Keratinocyte (primary cell): ENCODE measurements around the gene OR11G2. TPM values are rescaled to one million over a fixed set of nuclear protein-coding genes. Genes with fewer than 3 reads are reported as not detected.

Experiments used
- DNase-seq: peaks from one replicate; pipeline ENCODE4 v3.0.0-alpha.2; 2011; ENCODE audit warnings: low read depth, missing footprints, low spot score
- FAIRE-seq: peaks from 2 replicates; lab custom pipeline; 2011; peaks lifted over from hg19 to GRCh38; lab: Jason Lieb, UNC
- H2AFZ ChIP-seq: 2 replicates; pipeline ENCODE4 v1.6.0; 2012; ENCODE audit warnings: low read length, control low read depth, inconsistent platforms; ENCODE audit not compliant: control insufficient read depth
- H3K27ac ChIP-seq: 2 replicates; pipeline ENCODE4 v1.5.1; 2011; ENCODE audit warnings: low read length; ENCODE audit not compliant: control insufficient read depth, insufficient read depth
- H3K27me3 ChIP-seq: 3 replicates; pipeline ENCODE4 v1.6.0; 2011; ENCODE audit warnings: low read length; ENCODE audit not compliant: control insufficient read depth, insufficient read depth; ENCODE audit errors: extremely low read depth
- H3K36me3 ChIP-seq, 2 experiments: 2 replicates in 1 of 2; 3 replicates in 1 of 2; pipeline ENCODE4 v1.5.1; 2011; ENCODE audit warnings: low read length in 2 of 2, mild to moderate bottlenecking in 1 of 2; ENCODE audit not compliant: control insufficient read depth in 2 of 2, insufficient read depth in 2 of 2; ENCODE audit errors: extremely low read depth in 1 of 2
- H3K4me1 ChIP-seq: 3 replicates; pipeline ENCODE4 v1.5.1; 2011; ENCODE audit warnings: low read length; ENCODE audit not compliant: control insufficient read depth, insufficient read depth; ENCODE audit errors: extremely low read depth
- H3K4me2 ChIP-seq: 3 replicates; pipeline ENCODE4 v1.6.0; 2011; ENCODE audit warnings: low read depth, low read length; ENCODE audit not compliant: control insufficient read depth, insufficient read depth; ENCODE audit errors: extremely low read depth
- H3K4me3 ChIP-seq, 3 experiments: fragments of 200-600 bp in 1 of 3; sonication (generic) in 1 of 3; 2 replicates in 2 of 3; 3 replicates in 1 of 3; pipeline ENCODE4 v1.5.1; 2011 to 2016; ENCODE audit warnings: low read length in 3 of 3, mild to moderate bottlenecking in 3 of 3, control low read depth in 2 of 3, inconsistent platforms in 1 of 3, low read depth in 1 of 3, mixed read lengths in 1 of 3, mixed run types in 1 of 3, moderate library complexity in 1 of 3; ENCODE audit not compliant: control insufficient read depth in 2 of 3, insufficient read depth in 2 of 3; ENCODE audit errors: extremely low read depth in 1 of 3
- H3K79me2 ChIP-seq: 2 replicates; pipeline ENCODE4 v1.6.0; 2012; ENCODE audit warnings: low read length; ENCODE audit not compliant: control insufficient read depth, insufficient read depth
- H3K9ac ChIP-seq: 3 replicates; pipeline ENCODE4 v1.6.0; 2011; ENCODE audit warnings: low read length; ENCODE audit not compliant: control insufficient read depth, insufficient read depth; ENCODE audit errors: extremely low read depth
- H3K9me1 ChIP-seq: 3 replicates; pipeline ENCODE4 v1.6.0; 2011; ENCODE audit warnings: low read length; ENCODE audit not compliant: control insufficient read depth, insufficient read depth; ENCODE audit errors: extremely low read depth
- H3K9me3 ChIP-seq: 2 replicates; pipeline ENCODE4 v1.5.1; 2012; ENCODE audit warnings: low read depth, low read length; ENCODE audit not compliant: control insufficient read depth
- H4K20me1 ChIP-seq: 3 replicates; pipeline ENCODE4 v1.6.0; 2011; ENCODE audit warnings: low read length; ENCODE audit not compliant: control insufficient read depth, insufficient read depth; ENCODE audit errors: extremely low read depth
- CTCF ChIP-seq, 3 experiments: IDR thresholded peaks in 1 of 3; conservative IDR thresholded peaks in 1 of 3; optimal IDR thresholded peaks in 1 of 3; 2 replicates in 2 of 3; 3 replicates in 1 of 3; pipeline versions ENCODE3 to v1.5.1; 2011; ENCODE audit warnings: low read length in 3 of 3, mild to moderate bottlenecking in 3 of 3, moderate library complexity in 2 of 3, control low read depth in 1 of 3, inconsistent platforms in 1 of 3; ENCODE audit not compliant: insufficient read depth in 2 of 3; ENCODE audit errors: extremely low read depth in 1 of 3
- EZH2 ChIP-seq: IDR thresholded peaks from one replicate; pipeline ENCODE4 v1.6.1; 2012; ENCODE audit warnings: inconsistent platforms, mild to moderate bottlenecking, low read length, moderate library complexity
- dilution Hi-C: fragments of 300-500 bp; cut with MboI; formaldehyde crosslinking; loops from one replicate; pipeline ENCODE4 v1.7.0; 2020; ENCODE audit warnings: low sequenced_read_pairs; ENCODE audit not compliant: extremely low pct_ligation_motif_present
- polyA plus RNA-seq, 5 experiments: library from polyadenylated mRNA; depleted of rRNA in 3 of 5; stranded (reverse) in 3 of 5; stranded (forward) in 1 of 5; unstranded in 1 of 5; fragments of >200 nt; gene quantifications; 1 replicate in 1 of 5; 2 replicates in 3 of 5; 3 replicates in 1 of 5; pipeline versions ENCODE4 v1.2.1 to v1.2.3, GENCODE V29; 2011 to 2012; ENCODE audit warnings: missing spikeins in 2 of 5, low read depth in 1 of 5, low replicate concordance in 1 of 5

OR11G2 gene
- polyA plus RNA-seq, 1 donor (not counting 4 experiments of a cell fraction or from before 2014, with no cell fraction given): not detected

GRCh38 chr14:20219033-20219432 lies 28.3 kb downstream of the OR11G2 start:
- DNase-seq: no peak
- H3K9me1 ChIP-seq: no peaks in the 10 kb centered on the region
- no peaks in the 10 kb centered on the region for H3K27me3 ChIP-seq
- TF ChIP-seq CTCF (optimal IDR thresholded peaks at IDR 0.05 in 1 of 3, IDR thresholded peaks at IDR 0.05 in 1 of 3, conservative IDR thresholded peaks at IDR 0.05 in 1 of 3; ENCODE audit: extremely low read depth in 1 of 3, insufficient read depth in 2 of 3, low read length in 3 of 3): no peak
- no peak for TF ChIP-seq EZH2
- H3K79me2 ChIP-seq: no peaks in the 10 kb centered on the region
- H3K9ac ChIP-seq: no peak overlapping the region
- H3K4me2 ChIP-seq: no peak overlapping the region
- H3K36me3 ChIP-seq: no peaks in the 10 kb centered on the region
- no peak overlapping the region for H2AFZ ChIP-seq
- no peak overlapping the region for H3K4me3 ChIP-seq
- H3K4me1 ChIP-seq: no peaks in the 10 kb centered on the region
- no peaks in the 10 kb centered on the region for H3K9me3 ChIP-seq
- H3K27ac ChIP-seq: no peak overlapping the region
- dilution Hi-C loops: no loop called here
- H4K20me1 ChIP-seq: no peaks in the 10 kb centered on the region
- no peak for FAIRE-seq

- Histone ChIP-seq H3K9me3 (no peaks in the 10 kb centered on the region), H3K9me1 (no peaks in the 10 kb centered on the region), H3K4me2 (no peak within 1 kb of the TSS), H2AFZ (no peak within 1 kb of the TSS), H3K27me3 (no peaks in the 10 kb centered on the region), H3K36me3 (no peaks in the 10 kb centered on the region), H3K4me1 (no peaks in the 10 kb centered on the region), H3K9ac (no peak within 1 kb of the TSS), H4K20me1 (no peaks in the 10 kb centered on the region), H3K79me2 (no peaks in the 10 kb centered on the region), H3K27ac (no peak within 1 kb of the TSS), H3K4me3 (no peak within 1 kb of the TSS)
- no peak for FAIRE-seq
- TF ChIP-seq CTCF (optimal IDR thresholded peaks at IDR 0.05 in 1 of 3, IDR thresholded peaks at IDR 0.05 in 1 of 3, conservative IDR thresholded peaks at IDR 0.05 in 1 of 3; ENCODE audit: extremely low read depth in 1 of 3, insufficient read depth in 2 of 3, low read length in 3 of 3) (no peak), EZH2 (no peak)
- dilution Hi-C loops: no loop called here
- no peak for DNase-seq
These were observed 32.7 kb downstream of the OR11G2 start, which contains the start of gene OR11H6 for GRCh38 chr14:20223410-20223809. Gene OR11H6 (plus strand): TSS chr14:20223710. CDS start chr14:20223710, 0 bp downstream.
